PFSK-1 (cell line): Measurements from ENCODE around the gene CASR.

Source experiments
- FOXP2 ChIP-seq: optimal IDR thresholded peaks from 2 replicates; pipeline ENCODE3; 2011; ENCODE audit warnings: borderline replicate concordance, control low read depth, inconsistent platforms; ENCODE audit not compliant: insufficient read depth; ENCODE audit errors: extremely low read length, extremely low read depth
- POLR2AphosphoS5 ChIP-seq: IDR thresholded peaks from 2 replicates; pipeline ENCODE4 v1.6.1; 2012; ENCODE audit warnings: low read depth, mild to moderate bottlenecking, control low read depth, low read length, moderate library complexity
- SIN3A ChIP-seq: IDR thresholded peaks from 2 replicates; pipeline ENCODE4 v1.6.1; 2012; ENCODE audit warnings: mild to moderate bottlenecking, low read length, moderate library complexity, borderline replicate concordance; ENCODE audit not compliant: insufficient read depth
- TAF1 ChIP-seq: IDR thresholded peaks from 2 replicates; pipeline ENCODE4 v1.6.1; 2012; ENCODE audit warnings: low read length, control low read depth, borderline replicate concordance; ENCODE audit not compliant: insufficient read depth
- TF ChIP-seq, protein P1 (sequence below), 2 experiments: IDR thresholded peaks; 2 replicates each; pipeline versions ENCODE4 v1.6.1 to v1.8.0; 2011 to 2012; ENCODE audit warnings: low read depth in 2 of 2, low read length in 2 of 2, control low read depth in 1 of 2, inconsistent platforms in 1 of 2, mild to moderate bottlenecking in 1 of 2, moderate library complexity in 1 of 2; ENCODE audit not compliant: insufficient read depth in 1 of 2

CASR gene

DNA sequence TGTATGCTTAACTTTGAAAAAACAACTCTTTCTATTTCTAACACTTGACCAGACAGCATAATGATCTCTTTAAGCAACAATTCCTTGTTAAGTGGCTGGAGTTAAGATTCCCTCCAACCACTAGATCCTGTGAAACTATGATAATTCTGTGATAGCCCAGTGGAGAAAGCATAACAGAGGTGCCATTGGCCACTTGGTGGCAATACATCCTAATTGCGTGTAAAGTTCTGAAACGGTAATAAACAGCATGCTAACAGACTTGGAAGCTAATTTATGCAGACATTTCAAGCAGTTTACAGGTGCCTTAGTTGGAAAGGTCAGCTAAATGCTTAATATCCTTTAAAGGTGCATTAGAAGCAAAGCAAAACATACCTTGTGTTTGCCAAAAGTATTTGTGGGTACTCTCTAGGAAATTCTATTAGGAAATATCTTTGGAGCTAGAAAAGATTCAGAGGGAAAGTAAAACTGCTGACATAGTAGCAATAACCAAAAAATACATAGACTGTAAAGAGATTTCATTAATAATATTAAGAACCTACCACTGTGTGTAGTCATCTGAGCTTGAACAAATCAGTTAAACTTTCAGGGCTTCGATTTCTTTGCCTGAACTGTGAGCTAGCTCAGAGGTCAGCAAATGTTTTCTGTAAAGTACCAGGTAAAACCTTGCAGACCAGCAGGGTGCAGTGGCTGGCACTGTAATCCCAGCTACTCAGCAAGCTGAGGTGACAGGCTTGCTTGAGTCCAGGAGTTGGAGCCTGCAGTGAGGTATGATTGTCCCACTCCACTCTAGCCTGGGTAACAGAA, 122.6 kb downstream of the CASR start:
- TF ChIP-seq TAF1, result no peak
- no peak for TF ChIP-seq FOXP2
- TF ChIP-seq SIN3A, result no peak
- TF ChIP-seq POLR2AphosphoS5, result no peak
- TF ChIP-seq, protein P1, sequence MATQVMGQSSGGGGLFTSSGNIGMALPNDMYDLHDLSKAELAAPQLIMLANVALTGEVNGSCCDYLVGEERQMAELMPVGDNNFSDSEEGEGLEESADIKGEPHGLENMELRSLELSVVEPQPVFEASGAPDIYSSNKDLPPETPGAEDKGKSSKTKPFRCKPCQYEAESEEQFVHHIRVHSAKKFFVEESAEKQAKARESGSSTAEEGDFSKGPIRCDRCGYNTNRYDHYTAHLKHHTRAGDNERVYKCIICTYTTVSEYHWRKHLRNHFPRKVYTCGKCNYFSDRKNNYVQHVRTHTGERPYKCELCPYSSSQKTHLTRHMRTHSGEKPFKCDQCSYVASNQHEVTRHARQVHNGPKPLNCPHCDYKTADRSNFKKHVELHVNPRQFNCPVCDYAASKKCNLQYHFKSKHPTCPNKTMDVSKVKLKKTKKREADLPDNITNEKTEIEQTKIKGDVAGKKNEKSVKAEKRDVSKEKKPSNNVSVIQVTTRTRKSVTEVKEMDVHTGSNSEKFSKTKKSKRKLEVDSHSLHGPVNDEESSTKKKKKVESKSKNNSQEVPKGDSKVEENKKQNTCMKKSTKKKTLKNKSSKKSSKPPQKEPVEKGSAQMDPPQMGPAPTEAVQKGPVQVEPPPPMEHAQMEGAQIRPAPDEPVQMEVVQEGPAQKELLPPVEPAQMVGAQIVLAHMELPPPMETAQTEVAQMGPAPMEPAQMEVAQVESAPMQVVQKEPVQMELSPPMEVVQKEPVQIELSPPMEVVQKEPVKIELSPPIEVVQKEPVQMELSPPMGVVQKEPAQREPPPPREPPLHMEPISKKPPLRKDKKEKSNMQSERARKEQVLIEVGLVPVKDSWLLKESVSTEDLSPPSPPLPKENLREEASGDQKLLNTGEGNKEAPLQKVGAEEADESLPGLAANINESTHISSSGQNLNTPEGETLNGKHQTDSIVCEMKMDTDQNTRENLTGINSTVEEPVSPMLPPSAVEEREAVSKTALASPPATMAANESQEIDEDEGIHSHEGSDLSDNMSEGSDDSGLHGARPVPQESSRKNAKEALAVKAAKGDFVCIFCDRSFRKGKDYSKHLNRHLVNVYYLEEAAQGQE (IDR thresholded peaks at IDR 0.05; ENCODE audit: insufficient read depth in 1 of 2, low read depth in 2 of 2, low read length in 2 of 2), result no peak

DNA sequence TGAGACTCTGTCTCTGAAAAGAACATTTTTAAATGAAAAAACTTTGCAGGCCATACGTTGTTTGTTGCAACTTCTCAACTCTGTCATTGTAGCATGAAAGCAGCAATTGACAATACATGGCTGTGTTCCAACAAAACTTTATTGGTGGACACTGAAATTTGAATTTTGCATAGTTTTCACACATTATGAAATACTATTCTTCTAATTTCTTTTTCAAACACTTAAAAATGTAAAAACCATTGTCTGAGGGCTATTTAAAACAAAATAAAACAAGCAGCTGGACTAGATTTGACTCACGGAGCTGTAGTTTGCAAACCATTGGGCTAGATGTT, 123.1 kb downstream of the CASR start:
- TF ChIP-seq TAF1 (no peak), POLR2AphosphoS5 (no peak), FOXP2 (no peak), SIN3A (no peak)
- TF ChIP-seq, protein P1 (IDR thresholded peaks at IDR 0.05; ENCODE audit: insufficient read depth in 1 of 2, low read depth in 2 of 2, low read length in 2 of 2), result no peak

DNA sequence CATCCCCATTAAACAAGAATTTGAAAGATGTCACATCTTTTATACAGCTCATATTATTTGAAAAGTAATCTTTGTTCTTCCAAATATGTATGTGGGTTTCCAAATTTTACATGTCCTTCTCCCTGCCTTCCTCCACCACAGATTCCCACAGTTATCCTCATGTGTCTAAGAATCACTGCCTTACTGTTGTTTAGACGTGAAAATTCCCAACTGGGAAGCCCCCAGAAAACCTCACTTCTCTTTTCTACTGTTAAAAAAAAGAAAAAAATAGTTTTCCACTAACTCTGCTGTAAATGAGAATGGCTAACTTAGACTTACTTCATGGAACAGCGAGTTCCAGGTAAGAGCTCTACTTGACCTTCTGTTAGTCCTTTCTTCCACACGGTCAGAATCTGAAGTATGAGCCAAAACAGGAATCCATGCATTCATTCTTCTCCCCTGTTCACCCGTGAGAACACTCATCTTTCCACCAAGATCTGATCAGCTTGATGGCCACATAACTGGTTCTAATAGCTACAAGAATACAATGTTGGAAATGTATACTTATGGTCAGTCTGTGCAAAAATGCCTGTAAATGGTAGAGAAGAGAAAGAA, 123.7 kb downstream of the CASR start:
- TF ChIP-seq FOXP2 (no peak), SIN3A (no peak), TAF1 (no peak), POLR2AphosphoS5 (no peak)
- TF ChIP-seq, protein P1 (IDR thresholded peaks at IDR 0.05; ENCODE audit: insufficient read depth in 1 of 2, low read depth in 2 of 2, low read length in 2 of 2), result no peak

DNA sequence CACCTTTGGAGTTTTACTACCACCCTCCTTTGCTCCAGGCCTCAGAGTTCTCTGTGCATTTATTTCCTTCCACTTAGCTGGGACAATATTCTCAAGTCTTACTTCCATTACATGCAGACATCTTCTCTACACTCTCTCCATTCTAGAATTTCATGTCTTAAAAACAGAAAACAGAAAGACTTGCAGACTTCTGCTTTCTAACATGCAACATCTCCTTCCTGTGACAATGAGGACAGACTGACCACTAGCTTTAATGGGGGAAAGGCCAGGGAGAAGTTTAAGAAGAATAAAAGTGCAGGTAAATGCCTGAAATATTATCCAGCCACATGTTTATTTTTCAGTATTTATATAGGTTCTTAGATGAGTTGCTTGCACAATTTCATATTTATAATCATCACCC, 124.5 kb downstream of the CASR start:
- TF ChIP-seq SIN3A, result no peak
- TF ChIP-seq, protein P1 (IDR thresholded peaks at IDR 0.05; ENCODE audit: insufficient read depth in 1 of 2, low read depth in 2 of 2, low read length in 2 of 2), result no peak
- no peak for TF ChIP-seq TAF1
- no peak for TF ChIP-seq FOXP2
- no peak for TF ChIP-seq POLR2AphosphoS5
